ENCODE data around the gene SS18.

Gene SS18

DNA sequence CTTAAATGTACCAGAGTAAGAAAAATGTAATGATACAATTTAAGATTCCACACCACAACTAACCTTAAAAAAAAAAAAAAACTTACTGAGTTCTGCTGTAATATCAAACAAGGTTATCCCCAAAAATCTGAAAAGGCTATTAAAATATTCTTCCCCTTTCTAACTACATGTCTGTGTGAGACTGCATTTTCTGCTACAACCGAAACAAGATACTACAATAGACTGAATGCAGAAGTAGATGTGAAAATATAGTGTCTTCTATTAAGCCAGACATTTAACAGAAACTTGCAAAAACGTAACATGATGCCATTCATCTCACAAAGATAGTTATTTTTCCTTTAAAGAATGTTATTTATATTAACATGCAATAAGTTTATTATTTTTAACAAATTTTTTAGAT is 16.2 kb downstream of the SS18 start:
- H3K4me3 ChIP-seq (ENCODE audit: low read depth, low read length, poor library complexity, severe bottlenecking) = no peak overlapping the region
- no peaks in the 10 kb centered on the region for H3K9me2 ChIP-seq (ENCODE audit: low read depth, low read length)
- H3K27me3 ChIP-seq (ENCODE audit: insufficient read depth, low read length) = no peaks in the 10 kb centered on the region
- no peaks in the 10 kb centered on the region for H4K20me1 ChIP-seq (ENCODE audit: insufficient read depth, low read length)
- no peak overlapping the region for H3K4me2 ChIP-seq (ENCODE audit: low read length)
- peaks cover 10% of the 10 kb centered on the region for H3K9me3 ChIP-seq (ENCODE audit: low read length)
- H3F3A ChIP-seq (ENCODE audit: insufficient read depth, low read length) = no peaks in the 10 kb centered on the region
- H3K4me1 ChIP-seq (ENCODE audit: insufficient read depth, low read length, severe bottlenecking) = no peaks in the 10 kb centered on the region
- H3K9ac ChIP-seq (ENCODE audit: low read length) = no peak overlapping the region
- no peak overlapping the region for H3K27ac ChIP-seq (ENCODE audit: low read depth, low read length, poor library complexity, severe bottlenecking)
- no peak overlapping the region for H2AFZ ChIP-seq (ENCODE audit: low read length)
- H3K36me3 ChIP-seq (ENCODE audit: insufficient read depth, low read length) = peaks cover 99% of the 10 kb centered on the region
- H3K79me2 ChIP-seq (ENCODE audit: insufficient read depth, low read length) = peaks cover 28% of the 10 kb centered on the region
- TF ChIP-seq, protein P1, sequence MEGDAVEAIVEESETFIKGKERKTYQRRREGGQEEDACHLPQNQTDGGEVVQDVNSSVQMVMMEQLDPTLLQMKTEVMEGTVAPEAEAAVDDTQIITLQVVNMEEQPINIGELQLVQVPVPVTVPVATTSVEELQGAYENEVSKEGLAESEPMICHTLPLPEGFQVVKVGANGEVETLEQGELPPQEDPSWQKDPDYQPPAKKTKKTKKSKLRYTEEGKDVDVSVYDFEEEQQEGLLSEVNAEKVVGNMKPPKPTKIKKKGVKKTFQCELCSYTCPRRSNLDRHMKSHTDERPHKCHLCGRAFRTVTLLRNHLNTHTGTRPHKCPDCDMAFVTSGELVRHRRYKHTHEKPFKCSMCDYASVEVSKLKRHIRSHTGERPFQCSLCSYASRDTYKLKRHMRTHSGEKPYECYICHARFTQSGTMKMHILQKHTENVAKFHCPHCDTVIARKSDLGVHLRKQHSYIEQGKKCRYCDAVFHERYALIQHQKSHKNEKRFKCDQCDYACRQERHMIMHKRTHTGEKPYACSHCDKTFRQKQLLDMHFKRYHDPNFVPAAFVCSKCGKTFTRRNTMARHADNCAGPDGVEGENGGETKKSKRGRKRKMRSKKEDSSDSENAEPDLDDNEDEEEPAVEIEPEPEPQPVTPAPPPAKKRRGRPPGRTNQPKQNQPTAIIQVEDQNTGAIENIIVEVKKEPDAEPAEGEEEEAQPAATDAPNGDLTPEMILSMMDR (IDR thresholded peaks at IDR 0.05; ENCODE audit: low read length) = no peak
- TF ChIP-seq EZH2 (IDR thresholded peaks at IDR 0.05; ENCODE audit: borderline replicate concordance, low read length) = no peak

DNA sequence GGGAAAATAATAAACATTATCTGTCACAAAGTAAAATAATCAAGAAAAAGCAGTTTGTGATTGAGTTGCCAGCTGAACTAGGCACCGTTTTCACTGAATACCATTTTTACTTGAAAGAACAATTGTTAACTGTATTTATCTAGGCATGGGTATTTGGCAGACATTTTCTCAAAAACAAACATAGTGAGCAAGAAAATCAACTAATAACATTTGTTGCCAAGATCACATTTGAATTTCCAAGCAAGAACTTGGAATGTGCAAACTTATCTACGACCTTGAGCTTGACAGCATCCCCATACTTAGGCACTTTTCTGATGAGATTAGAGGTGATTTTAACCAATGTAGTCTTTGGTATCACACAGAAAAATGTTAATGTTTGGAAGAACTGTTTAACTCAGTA is 16.7 kb downstream of the SS18 start:
- Histone ChIP-seq H3K27me3 (ENCODE audit: insufficient read depth, low read length) (no peaks in the 10 kb centered on the region), H4K20me1 (ENCODE audit: insufficient read depth, low read length) (no peaks in the 10 kb centered on the region), H3K4me3 (ENCODE audit: low read depth, low read length, poor library complexity, severe bottlenecking) (no peak overlapping the region), H3K79me2 (ENCODE audit: insufficient read depth, low read length) (peaks cover 28% of the 10 kb centered on the region), H3K4me1 (ENCODE audit: insufficient read depth, low read length, severe bottlenecking) (no peaks in the 10 kb centered on the region), H3K9me2 (ENCODE audit: low read depth, low read length) (no peaks in the 10 kb centered on the region), H2AFZ (ENCODE audit: low read length) (no peak overlapping the region), H3K36me3 (ENCODE audit: insufficient read depth, low read length) (peaks cover 97% of the 10 kb centered on the region), H3K4me2 (ENCODE audit: low read length) (no peak overlapping the region), H3K9me3 (ENCODE audit: low read length) (peaks cover 10% of the 10 kb centered on the region), H3K9ac (ENCODE audit: low read length) (no peak overlapping the region), H3K27ac (ENCODE audit: low read depth, low read length, poor library complexity, severe bottlenecking) (no peak overlapping the region), H3F3A (ENCODE audit: insufficient read depth, low read length) (no peaks in the 10 kb centered on the region)
- TF ChIP-seq, protein P1 (IDR thresholded peaks at IDR 0.05; ENCODE audit: low read length) = no peak
- TF ChIP-seq EZH2 (IDR thresholded peaks at IDR 0.05; ENCODE audit: borderline replicate concordance, low read length) = no peak

DNA sequence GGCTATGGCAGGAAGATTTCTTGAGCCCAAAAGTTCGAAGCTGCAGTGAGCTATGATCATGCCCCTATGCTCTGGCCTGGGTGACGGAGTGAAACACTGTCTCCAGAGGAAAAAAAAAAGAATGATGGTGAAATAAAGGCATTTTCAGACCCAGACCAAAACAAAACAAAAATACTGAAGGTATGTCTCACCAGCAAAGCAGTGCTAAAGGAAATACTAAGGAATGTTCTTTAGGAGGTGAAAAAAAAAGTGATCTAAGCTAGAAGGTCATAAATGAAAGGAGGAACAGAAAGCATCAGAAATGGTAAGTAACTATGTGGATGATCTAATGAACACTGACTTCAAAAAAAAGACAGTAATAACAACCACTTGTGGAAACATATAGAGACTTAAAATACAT is 18.7 kb downstream of the SS18 start:
- H3K27ac ChIP-seq (ENCODE audit: low read depth, low read length, poor library complexity, severe bottlenecking) = no peak overlapping the region

More for the DNA sequence above, 18.7 kb downstream of the SS18 start:
- TF ChIP-seq, protein P1 (IDR thresholded peaks at IDR 0.05; ENCODE audit: low read length) = no peak
- TF ChIP-seq EZH2 (IDR thresholded peaks at IDR 0.05; ENCODE audit: borderline replicate concordance, low read length) = no peak
- no peaks in the 10 kb centered on the region for H3F3A ChIP-seq (ENCODE audit: insufficient read depth, low read length)
- H2AFZ ChIP-seq (ENCODE audit: low read length) = no peak overlapping the region
- H3K9ac ChIP-seq (ENCODE audit: low read length) = no peak overlapping the region
- no peaks in the 10 kb centered on the region for H3K27me3 ChIP-seq (ENCODE audit: insufficient read depth, low read length)
- H3K9me2 ChIP-seq (ENCODE audit: low read depth, low read length) = no peaks in the 10 kb centered on the region
- peaks cover 26% of the 10 kb centered on the region for H3K79me2 ChIP-seq (ENCODE audit: insufficient read depth, low read length)
- H3K4me2 ChIP-seq (ENCODE audit: low read length) = no peak overlapping the region
- no peaks in the 10 kb centered on the region for H3K4me1 ChIP-seq (ENCODE audit: insufficient read depth, low read length, severe bottlenecking)
- H3K4me3 ChIP-seq (ENCODE audit: low read depth, low read length, poor library complexity, severe bottlenecking) = no peak overlapping the region
- peaks cover 10% of the 10 kb centered on the region for H3K9me3 ChIP-seq (ENCODE audit: low read length)
- H3K36me3 ChIP-seq (ENCODE audit: insufficient read depth, low read length) = peaks cover 95% of the 10 kb centered on the region
- no peaks in the 10 kb centered on the region for H4K20me1 ChIP-seq (ENCODE audit: insufficient read depth, low read length)
